SH-SY5Y (cell line): ENCODE results near the gene MDGA2.

Experiments used
- GATA2 ChIP-seq: IDR thresholded peaks from 2 replicates; pipeline ENCODE4 v1.6.1; 2011; ENCODE audit warnings: mild to moderate bottlenecking, low read depth, low read length
- GATA3 ChIP-seq: IDR thresholded peaks from 2 replicates; pipeline ENCODE4 v1.6.1; 2011; ENCODE audit warnings: low read depth, mild to moderate bottlenecking, low read length, moderate library complexity

- no peak for TF ChIP-seq GATA2
- no peak for TF ChIP-seq GATA3
Measured at GRCh38 chr14:47120645-47121044, 554.8 kb downstream of the MDGA2 start.
